Muscle of arm (tissue), 12 donors: Measurements from ENCODE around the gene PRKAG2. TPM values are rescaled to one million over a fixed set of nuclear protein-coding genes. Genes with fewer than 3 reads are reported as not detected.

Experiments
- DNase-seq: peaks from one replicate; pipeline ENCODE4 v3.0.0-alpha.2; 2013
- polyA plus RNA-seq, 12 donors: library from polyadenylated mRNA; unstranded; fragments of 120-200 nt; gene quantifications; one replicate each; pipeline ENCODE4 v1.2.1, GENCODE V29; 2013; ENCODE audit not compliant: insufficient read length in 12 of 12

The PRKAG2 gene
- polyA plus RNA-seq, 12 donors = 9.8 to 21.3 (median 14.0) TPM; not detected in 1

DNA sequence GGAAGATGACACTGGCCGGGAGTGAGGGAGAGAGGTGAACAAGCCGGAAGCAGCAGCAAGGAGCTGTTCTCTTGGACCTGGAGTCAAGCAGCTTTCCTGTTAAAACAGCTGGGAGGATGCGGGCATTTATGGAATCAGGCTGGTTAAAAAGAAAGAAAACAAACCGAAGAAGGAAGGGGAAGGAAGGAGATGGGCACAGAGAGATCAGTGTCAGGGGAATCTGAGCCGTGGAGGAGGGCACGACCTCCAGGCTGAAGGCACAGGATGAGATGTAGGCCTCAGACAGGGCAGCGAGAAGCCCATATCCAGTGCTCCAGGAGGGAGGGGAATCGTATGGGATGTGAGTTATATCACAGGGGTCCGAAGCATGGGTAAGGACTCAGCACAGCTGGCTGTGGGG, 251.3 kb downstream of the PRKAG2 start:
- DNase-seq = no peak

DNA sequence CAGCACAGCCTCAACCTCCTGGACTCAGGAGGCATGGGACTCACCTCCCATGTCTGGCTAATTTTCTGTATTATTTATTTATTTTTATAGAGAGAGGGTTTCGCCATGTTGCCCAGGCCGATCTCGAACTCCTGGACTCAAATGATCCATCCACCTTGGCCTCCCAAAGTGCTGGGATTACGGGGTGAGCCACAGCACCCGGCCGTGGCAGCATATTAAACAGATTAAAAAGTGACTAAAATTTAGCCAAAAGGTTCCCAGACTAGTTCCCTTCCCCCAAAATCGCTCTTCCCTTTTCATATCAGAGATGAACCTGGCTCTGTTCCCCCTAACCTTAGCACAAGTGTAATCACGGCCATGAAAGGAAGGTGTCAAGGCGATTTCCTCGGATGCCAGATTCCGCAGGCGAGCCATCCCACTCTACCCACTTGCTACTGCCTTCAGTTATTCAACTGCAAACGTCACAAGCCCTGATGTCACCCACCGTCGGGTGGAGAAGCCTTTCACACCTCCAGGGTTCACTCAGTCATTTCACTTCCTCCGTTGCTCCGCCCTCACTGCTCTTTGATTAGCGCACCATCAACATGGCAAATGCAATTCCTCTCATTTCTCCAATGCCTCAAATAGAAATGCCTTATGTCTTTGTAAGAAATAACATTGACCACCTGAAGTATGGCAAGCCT, 252.5 kb downstream of the PRKAG2 start:
- DNase-seq = no peak

DNA sequence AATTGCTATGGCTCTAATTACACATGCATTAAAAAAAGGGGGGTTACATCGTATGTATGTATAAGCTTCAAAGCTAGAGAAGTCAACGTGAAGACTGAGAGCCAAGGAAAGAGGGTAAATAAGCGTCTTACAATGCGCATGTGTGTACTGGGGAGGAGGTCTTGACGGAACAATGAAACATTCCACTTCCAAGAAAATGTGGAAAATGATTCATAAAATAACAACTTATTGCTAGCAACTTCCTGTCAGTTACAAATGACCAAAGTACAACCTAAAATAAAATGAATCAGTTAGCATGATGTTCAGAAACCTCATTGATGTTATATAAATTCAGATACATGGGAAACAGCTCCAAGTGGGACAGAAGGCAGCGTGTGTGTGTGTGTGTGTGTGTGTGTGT, 253.1 kb downstream of the PRKAG2 start:
- DNase-seq = no peak

DNA sequence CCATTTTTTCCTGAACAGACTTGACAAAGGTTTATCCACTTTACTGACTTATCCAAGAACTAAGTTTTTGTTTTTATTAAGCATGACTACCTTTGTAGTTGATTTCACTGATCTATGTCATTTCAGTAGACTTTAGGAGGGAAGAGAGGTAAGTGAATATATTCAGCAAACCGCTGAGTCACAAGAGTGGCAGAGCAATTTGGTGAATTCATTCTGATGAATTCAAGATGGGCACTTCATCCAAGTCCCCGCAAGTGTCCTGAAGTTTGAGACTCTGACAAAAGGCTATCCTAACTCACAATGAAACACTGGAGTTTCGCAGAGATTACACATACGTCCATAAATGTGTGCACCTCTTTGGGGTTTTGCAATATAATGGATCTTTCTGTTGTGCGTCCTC, 255.0 kb downstream of the PRKAG2 start:
- DNase-seq = no peak

DNA sequence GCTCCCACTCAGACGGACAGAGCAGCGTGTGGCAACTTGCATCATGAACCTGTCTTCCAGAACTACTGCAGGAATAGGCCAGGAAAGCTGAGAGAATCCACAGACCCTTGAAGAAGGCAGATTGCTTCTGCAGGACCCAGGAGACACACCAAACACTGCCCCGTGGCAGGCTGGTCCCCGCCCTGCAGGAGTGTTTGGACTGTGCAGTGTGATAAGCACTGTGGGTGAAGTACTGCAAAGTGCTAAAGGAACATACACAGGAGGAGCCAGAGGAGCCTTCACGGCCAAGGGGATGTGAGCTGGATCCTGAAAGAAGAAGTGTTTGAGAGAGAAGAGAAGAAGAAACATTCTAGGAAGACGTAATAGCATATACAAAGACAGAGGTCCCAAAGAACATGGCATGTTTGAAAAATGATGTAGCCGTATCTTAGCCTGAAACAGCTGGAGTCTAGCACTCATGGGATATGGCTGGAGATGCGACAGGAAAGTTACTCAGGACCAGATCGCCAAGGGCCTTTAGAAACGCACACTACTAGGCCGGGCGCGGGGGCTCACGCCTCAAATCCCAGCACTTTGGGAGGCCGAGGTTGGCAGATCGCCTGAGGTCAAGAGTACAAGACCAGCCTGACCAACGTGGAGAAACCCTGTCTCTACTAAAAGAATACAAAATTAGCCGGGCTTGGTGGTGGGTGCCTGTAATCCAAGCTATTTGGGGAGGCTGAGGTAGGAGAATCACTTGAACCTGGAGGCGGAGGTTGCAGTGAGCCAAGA, 260.3 kb downstream of the PRKAG2 start:
- DNase-seq = no peak

DNA sequence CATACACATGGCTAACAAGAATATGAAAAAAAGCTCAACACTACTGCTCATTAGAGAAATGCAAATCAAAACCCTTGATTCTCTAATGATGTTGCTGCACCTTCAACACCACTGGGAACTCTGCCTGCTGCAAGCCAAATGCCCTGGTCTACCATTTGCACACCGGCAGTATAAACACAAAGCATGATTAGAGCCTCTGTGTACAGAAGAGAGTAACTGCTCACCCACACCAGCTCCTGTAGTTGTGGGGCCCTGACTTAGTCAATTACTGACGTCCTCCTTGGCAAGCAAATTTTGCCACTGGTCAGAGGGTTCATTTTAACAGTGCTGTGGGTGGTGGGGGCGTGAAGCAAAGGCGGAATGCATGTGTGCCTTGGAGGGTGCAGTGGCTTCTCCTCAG, 261.1 kb downstream of the PRKAG2 start:
- DNase-seq = no peak

DNA sequence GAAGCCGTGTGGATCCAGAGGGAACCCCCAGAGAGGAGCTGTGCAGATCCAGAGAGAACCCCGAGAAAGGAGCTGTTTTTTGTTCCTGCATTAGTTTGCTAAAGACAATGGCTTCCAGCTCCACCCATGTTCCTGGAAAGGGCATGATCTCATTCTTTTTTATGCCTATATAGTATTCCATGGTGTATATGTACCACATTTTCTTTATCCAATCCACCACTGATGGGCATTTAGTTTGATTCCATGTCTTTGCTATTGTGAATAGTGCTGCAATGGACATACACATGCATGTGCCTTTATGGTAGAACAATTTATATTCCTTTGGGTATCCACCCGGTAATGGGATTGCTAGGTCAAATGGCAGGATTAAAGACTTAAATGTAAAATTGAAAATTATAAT, 261.9 kb downstream of the PRKAG2 start:
- no peak for DNase-seq

DNA sequence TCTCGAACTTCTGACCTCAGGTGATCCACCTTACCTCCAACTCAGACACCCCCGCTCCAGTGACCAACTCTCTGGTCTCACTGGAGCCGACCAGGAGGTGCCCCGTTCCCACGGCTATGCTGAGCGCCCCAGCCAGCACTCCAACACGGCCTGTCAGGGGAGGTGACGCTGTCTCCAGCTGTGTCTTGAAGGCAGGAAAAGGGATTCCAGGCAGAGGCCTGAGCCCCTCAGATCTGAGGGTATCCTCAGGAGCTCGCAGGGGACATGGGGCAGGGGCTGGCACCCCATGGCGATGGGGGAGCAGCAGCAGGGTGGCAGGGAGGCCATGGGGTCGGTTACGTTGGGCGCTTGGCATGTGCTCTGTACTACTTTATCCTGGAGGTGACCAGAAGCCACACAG, 262.9 kb downstream of the PRKAG2 start:
- DNase-seq = no peak

DNA sequence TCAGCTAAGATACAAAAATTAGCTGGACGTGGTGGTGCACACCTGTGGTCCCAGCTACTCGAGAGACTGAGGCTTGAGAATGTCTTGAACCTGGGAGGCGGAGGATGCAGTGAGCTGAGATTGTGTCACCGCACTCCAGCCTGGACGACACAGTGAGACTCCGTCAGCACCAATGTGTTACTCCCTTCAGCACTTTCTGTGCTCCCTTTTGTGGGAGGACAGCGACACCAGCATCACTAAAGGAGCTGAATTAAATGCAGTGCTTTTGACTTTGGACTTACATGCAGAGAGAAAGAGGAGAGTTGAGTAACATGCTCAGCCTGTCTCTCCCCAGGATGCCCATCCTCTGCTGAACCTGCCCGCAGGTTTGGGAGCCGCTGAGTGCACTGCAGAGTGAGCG, 265.0 kb downstream of the PRKAG2 start:
- no peak for DNase-seq

DNA sequence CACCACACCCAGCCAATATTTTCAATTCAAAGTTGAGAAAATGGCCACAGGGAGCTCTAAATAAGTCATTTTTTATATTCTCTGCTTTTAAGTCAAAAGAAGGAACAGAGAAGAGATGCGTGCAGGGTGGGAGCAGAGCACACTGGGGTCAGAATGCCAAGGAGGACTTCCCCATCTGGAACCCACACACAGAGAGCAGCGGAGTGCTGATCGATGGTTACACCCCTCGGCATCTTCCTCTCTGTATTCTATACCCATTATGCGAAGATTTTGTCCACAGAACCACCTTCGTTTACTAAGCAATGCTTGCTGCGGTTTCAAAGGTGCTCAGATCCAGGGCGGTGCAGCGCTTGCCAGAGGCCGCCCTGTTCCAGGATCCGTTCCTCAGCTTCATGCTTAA, 265.9 kb downstream of the PRKAG2 start:
- no peak for DNase-seq

DNA sequence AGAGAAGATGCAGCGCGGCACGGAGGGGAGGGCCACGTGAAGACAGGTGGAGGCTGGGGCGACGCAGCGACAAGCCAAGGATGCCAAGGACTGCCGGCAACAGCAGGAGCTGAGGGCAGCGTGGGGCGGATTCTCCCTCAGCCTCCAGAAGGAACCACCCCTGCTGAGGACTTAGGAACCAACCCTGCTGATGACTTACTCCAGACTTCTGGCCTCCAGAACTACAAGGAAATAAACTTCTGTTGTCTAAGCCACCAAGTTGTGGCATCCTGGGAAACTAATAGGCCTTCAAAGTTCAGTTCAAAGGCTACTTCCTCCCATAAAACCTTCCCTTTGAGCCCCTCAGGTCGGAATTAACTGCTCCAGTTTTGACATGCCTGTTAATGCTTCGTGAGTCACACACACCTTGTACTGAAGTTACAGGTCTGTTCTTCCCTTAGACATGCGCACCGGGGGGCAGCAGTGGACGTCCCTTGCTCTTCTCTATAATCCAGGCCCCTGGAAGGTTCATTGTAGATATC, 268.8 kb downstream of the PRKAG2 start:
- no peak for DNase-seq

DNA sequence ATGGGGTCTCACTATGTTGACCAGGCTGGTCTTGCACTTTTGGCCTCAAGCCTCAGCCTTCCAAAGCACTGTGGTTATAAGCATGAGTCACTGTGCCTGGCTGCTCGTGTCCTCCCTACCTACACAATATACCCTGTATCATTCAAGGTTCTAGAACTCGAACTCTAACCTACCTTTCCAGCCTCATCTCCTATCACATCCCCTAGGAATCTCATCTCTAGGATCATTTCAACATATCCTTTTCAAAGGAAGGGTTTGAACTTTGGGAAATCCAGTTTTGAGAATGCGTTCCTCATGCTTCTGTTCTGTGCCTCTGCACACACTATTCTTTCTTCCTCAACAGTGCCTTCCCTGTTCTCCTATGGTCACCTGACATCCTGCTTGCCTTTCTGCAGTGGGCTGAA, 269.4 kb downstream of the PRKAG2 start:
- no peak for DNase-seq

DNA sequence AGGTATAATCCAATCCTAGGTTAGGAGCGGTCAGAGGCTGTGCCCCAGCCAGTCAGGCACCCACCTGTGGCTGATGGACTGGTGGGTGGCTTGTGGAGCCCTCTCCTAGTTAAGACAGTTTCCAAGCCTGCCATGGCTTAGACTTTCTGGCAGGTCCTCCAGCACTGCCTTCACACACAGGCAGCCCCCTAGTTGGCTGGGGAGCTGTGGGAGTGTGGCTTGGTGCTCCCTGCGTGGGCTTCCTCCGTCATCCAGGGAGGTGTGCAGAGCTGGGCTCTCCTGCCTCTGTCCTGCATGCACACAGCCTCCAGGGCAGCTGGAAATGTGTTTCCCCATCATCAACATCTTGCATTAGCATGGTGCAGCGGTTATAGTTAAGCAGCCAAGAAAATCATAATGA, 273.0 kb downstream of the PRKAG2 start:
- no peak for DNase-seq

DNA sequence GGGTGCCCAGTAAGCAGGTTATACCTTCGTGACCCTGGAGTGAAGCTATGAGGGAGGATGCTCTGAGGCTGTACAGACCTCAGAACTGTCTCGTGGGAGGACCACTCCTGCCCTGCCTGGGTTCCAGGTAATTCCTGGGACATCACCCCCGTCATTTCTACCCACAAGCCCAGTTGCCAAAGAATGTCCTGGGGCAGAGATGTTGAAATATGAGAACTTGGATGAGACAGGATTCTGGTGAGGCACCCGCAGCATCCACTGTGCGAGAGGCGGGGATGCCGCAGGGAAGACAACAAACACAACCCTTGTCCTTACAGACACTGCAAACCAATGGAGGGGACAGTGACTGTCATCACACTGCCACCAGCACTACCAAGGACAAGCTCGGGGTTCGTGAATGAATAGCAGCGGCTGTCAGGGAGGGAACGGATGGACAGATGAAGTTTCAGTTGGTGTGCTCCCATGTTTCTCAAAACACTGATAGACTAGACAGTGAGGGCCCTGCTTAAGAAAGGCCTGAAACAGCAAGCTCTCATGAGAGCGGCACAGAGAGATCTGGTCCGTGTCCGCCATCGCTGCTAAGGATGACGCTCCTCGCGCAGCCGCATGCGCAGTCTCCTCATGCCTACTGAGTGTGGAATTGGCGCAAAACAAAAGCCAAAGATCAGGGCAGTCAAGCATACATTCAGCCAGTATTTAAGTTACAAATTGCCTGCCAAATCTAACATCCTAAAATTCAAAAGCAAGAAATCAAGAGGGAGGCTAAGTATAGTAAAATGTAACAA, 275.2 kb downstream of the PRKAG2 start:
- DNase-seq = no peak

DNA sequence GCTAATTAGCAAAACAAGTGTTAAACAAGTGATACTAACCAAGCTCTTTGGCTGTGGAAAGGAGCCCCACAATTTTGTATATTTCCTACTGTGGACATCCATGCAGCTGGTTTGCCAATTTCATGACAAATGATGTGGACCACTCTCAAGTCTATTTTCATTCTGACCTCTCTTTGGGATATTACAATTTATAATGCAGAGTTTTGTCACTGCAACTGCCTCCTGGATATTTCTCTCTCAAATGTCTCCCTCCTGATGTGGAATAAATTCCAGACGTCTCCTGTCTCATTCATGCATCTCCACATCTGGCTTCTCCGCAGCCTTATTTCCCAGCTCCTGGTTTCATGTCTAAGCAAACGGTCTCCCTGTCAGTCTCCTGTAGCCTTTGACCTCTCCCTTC, 276.6 kb downstream of the PRKAG2 start:
- no peak for DNase-seq

DNA sequence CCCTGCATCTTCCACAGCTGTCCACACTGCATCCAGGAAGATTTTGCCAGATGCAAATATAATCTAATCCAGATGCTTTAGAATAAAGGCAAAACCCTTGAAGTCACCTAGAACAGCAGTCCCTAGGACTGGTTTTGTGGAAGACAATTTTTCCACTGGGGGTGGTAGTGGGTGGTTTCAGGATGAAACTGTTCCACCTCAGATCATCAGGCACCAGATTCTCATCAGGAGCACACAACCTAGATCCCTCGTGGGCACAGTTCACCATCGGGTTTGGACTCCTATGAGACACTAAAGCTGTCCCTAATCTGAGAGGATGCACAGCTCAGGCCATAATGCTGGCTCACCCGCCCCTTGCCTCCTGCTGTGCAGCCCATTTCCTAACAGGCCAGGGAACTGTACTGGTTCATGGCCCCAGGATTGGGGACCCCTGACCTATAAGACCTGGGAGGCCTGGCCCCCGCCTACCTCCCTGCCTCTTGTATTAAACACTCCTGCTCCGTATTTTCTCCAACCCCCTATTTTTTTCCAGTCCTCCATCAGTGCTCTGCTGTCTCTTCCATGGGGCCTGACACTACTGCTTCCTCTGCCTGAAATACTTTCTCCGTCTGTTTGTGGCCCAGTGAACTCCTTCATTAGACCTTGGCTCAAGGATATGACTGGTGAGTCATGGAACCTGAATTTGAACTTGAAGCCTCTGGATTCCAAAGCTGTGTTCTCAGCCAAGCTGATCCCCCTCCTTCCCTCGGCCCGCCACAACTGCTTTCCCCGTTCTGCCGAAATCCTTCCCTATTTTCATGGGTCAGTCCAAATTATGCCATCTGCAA, 277.3 kb downstream of the PRKAG2 start:
- DNase-seq = peak; percentile 63

DNA sequence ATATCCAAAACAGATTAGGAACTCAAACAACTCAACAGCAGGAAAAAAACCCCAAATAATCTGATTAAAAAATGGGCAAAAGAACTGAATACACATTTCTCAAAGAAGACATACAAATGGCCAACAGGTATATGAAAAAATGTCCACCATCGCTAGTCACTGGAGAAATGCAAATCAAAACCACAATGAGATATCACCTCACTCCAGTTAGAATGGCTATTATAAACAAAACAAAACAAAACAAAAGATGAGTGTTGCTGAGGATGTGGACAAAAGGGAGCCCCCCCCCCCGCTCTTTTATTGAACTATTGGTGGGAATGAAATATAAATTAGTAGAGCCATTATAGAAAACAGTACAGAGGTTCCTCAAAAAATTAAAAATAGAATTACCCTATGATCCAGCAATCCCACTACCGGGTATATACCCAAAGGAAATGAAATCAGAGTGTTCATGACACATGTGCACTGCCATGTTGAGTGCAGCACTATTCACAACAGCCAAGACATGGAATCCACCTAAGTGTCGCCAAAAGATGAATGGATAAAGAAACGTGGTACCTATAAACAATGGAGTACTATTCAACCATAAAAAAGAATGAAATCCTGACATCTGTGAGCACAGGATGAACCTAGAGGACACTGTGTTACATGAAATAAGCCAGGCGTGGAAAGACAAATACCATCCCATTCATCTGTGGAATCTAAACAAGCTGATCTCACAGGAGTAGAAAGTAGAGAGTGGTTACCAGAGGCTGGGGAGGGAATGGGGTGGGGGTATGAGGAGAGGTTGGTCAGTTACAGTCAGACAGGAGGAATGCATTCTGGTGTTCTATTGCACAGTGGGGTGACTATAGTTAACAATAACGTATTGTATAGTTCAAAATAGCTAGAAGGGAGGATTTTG, 279.1 kb downstream of the PRKAG2 start:
- DNase-seq = no peak

DNA sequence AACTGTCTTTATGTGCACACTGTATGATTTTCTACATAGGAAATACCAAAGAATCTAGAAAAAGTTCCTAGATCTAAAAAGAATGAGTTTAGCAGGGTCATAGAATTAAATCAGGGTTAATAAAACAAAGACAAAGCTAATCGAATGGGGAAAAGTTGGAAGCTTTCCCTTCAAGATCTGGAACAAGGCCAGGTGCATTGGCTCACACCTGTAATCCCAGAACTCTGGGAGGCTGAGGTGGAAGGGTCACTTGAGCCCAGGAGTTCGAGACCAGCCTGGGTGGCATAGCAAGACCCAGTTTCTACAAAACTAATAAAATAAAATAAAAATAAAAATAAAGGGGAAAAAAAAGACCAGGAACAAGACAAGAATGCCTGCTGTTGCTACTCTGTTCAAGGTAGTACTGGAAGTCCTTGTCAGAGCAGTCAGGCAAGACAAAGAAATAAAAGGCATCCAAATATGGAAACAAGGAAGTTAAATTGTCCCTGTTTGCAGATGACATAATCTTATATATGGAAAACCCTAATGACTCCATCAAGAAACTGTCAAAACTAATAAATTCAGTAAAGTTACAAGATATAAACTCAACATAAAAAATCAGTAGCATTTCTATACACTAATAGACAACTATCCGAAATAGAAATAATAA, 281.1 kb downstream of the PRKAG2 start:
- DNase-seq = no peak

DNA sequence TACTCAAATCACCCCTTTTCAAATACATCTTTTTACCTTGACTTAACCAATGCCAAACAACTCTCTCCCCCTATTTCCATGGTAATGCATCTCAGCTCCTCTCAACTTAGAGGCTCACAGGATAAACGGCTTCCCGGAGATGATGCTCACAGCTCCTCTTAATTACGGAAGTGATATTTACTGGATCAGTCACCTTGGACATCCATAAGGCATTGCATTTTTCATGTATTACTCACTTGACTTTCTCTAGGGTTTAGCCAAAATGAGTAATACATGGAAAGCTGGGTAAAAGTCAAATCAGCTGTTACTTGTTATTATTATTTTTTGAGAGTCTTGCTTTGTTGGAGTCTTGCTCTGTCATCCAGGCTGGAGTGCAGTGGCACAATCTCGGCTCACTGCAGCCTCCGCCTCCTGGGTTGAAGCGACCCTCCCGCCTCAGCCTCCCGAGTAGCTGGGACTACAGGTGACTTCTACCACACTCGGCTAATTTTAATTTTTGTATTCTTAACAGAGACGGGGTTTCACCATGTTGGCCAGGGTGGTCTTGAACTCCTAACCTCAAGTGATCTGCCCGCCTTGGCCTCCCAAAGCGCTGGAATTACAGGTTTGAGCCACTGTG, 283.9 kb downstream of the PRKAG2 start:
- DNase-seq = peak; percentile 19

DNA sequence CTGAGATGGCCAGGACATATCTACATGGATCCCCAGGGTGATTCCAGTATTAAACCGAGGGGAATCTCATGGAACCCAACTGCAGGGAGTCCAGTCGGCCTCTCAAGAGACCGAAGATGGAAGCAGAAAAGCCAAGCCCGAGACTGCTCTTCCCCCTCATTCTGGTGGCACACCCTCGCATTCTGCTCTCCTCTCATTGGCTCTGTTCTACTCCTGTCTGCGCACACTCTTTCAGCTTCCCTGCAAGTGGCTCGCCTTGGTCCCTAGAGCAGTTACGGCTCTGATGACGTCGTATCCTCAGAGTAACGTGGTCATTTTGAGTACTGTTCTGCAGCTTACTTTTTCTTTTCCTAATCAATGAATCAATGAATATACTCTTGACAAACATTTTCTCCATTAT, 284.6 kb downstream of the PRKAG2 start:
- no peak for DNase-seq
